Astrocyte (in vitro differentiated cells and primary cell): Measurements from ENCODE around the gene RELN. TPM values are rescaled to one million over a fixed set of nuclear protein-coding genes. Genes with fewer than 3 reads are reported as not detected.

Experiments
- DNase-seq: peaks from one replicate; pipeline ENCODE4 v3.0.0-alpha.2; 2010; ENCODE audit warnings: low read depth
- FAIRE-seq: peaks from 2 replicates; lab custom pipeline; 2011; peaks lifted over from hg19 to GRCh38; lab: Jason Lieb, UNC
- H2AFZ ChIP-seq: 2 replicates; pipeline ENCODE4 v1.6.0; 2012; ENCODE audit warnings: low read depth, low read length, inconsistent platforms
- H3K27ac ChIP-seq: 2 replicates; pipeline ENCODE4 v1.5.1; 2011; ENCODE audit warnings: low read depth, low read length, inconsistent platforms
- H3K27me3 ChIP-seq: 2 replicates; pipeline ENCODE4 v1.6.0; 2011; ENCODE audit warnings: low read length, inconsistent platforms; ENCODE audit not compliant: insufficient read depth
- H3K36me3 ChIP-seq: 2 replicates; pipeline ENCODE4 v1.5.1; 2011; ENCODE audit warnings: low read length, inconsistent platforms; ENCODE audit not compliant: insufficient read depth
- H3K4me1 ChIP-seq: 2 replicates; pipeline ENCODE4 v1.5.1; 2011; ENCODE audit warnings: low read length, inconsistent platforms; ENCODE audit not compliant: insufficient read depth
- H3K4me2 ChIP-seq: 2 replicates; pipeline ENCODE4 v1.6.0; 2012; ENCODE audit warnings: low read length, inconsistent platforms
- H3K4me3 ChIP-seq: 2 replicates; pipeline ENCODE4 v1.5.1; 2011; ENCODE audit warnings: low read depth, mild to moderate bottlenecking, low read length, inconsistent platforms; ENCODE audit not compliant: insufficient read depth
- H3K79me2 ChIP-seq: 2 replicates; pipeline ENCODE4 v1.6.0; 2012; ENCODE audit warnings: mild to moderate bottlenecking, low read length, inconsistent platforms; ENCODE audit not compliant: insufficient read depth
- H3K9ac ChIP-seq: 2 replicates; pipeline ENCODE4 v1.6.0; 2012; ENCODE audit warnings: mild to moderate bottlenecking, low read length, inconsistent platforms
- H3K9me3 ChIP-seq: 2 replicates; pipeline ENCODE4 v1.5.1; 2012; ENCODE audit warnings: low read depth, mild to moderate bottlenecking, low read length, inconsistent platforms; ENCODE audit not compliant: insufficient read depth
- H4K20me1 ChIP-seq: 2 replicates; pipeline ENCODE4 v1.6.0; 2012; ENCODE audit warnings: low read length, inconsistent platforms; ENCODE audit not compliant: insufficient read depth
- H3K27ac Mint-ChIP-seq: one replicate; pipeline ENCODE4 v1.8.0; 2021; ENCODE audit warnings: mild to moderate bottlenecking, mixed read lengths; ENCODE audit not compliant: unreplicated experiment
- H3K27me3 Mint-ChIP-seq: one replicate; pipeline ENCODE4 v1.8.0; 2021; ENCODE audit warnings: low read depth, mixed read lengths; ENCODE audit not compliant: unreplicated experiment
- H3K36me3 Mint-ChIP-seq: one replicate; pipeline ENCODE4 v1.8.0; 2021; ENCODE audit warnings: low read depth, mixed read lengths; ENCODE audit not compliant: unreplicated experiment
- H3K4me1 Mint-ChIP-seq: one replicate; pipeline ENCODE4 v1.8.0; 2021; ENCODE audit warnings: low read depth, mixed read lengths; ENCODE audit not compliant: unreplicated experiment
- H3K4me3 Mint-ChIP-seq: one replicate; pipeline ENCODE4 v1.8.0; 2021; ENCODE audit warnings: mild to moderate bottlenecking, moderate library complexity, mixed read lengths; ENCODE audit not compliant: unreplicated experiment
- H3K9me3 Mint-ChIP-seq: one replicate; pipeline ENCODE4 v1.8.0; 2021; ENCODE audit warnings: mild to moderate bottlenecking, mixed read lengths; ENCODE audit not compliant: unreplicated experiment
- CTCF ChIP-seq: IDR thresholded peaks from 2 replicates; pipeline ENCODE4 v1.5.1; 2011; ENCODE audit warnings: low read depth, mild to moderate bottlenecking, inconsistent platforms, low read length, moderate library complexity; ENCODE audit not compliant: insufficient read depth
- EZH2 ChIP-seq: IDR thresholded peaks from 2 replicates; pipeline ENCODE4 v1.6.1; 2012; ENCODE audit warnings: mild to moderate bottlenecking, low read length, inconsistent platforms; ENCODE audit not compliant: insufficient read depth
- total RNA-seq: library from RNA; stranded (reverse); gene quantifications from 2 replicates; pipeline ENCODE4 v1.2.1, GENCODE V29; 2021

RELN gene
- total RNA-seq, 1 donor from 2014 or later, result 0.98 TPM

GRCh38 chr7:103875718-103876117, 113.7 kb downstream of the RELN start:
- Histone ChIP-seq H3K4me3 (no peak overlapping the region), H3K4me2 (no peak overlapping the region), H3K79me2 (no peaks in the 10 kb centered on the region), H3K4me1 (no peaks in the 10 kb centered on the region), H3K9me3 (no peaks in the 10 kb centered on the region), H4K20me1 (no peaks in the 10 kb centered on the region), H3K27ac (no peak overlapping the region), H3K9ac (no peak overlapping the region), H3K27me3 (no peaks in the 10 kb centered on the region), H3K36me3 (no peaks in the 10 kb centered on the region), H2AFZ (no peak overlapping the region)
- FAIRE-seq, result no peak
- H3K36me3 Mint-ChIP-seq, result no peaks in the 10 kb centered on the region
- TF ChIP-seq EZH2 (no peak), CTCF (no peak)
- H3K4me3 Mint-ChIP-seq, result no peak overlapping the region
- DNase-seq, result no peak
- H3K4me1 Mint-ChIP-seq, result no peaks in the 10 kb centered on the region
- H3K27ac Mint-ChIP-seq, result no peak overlapping the region
- peaks cover 6% of the 10 kb centered on the region for H3K27me3 Mint-ChIP-seq
- H3K9me3 Mint-ChIP-seq, result peaks cover 2% of the 10 kb centered on the region

- Histone ChIP-seq H3K4me3 (no peak overlapping the region), H3K4me2 (no peak overlapping the region), H4K20me1 (no peaks in the 10 kb centered on the region), H2AFZ (no peak overlapping the region), H3K4me1 (no peaks in the 10 kb centered on the region), H3K27ac (no peak overlapping the region), H3K27me3 (no peaks in the 10 kb centered on the region), H3K9ac (no peak overlapping the region), H3K79me2 (no peaks in the 10 kb centered on the region), H3K9me3 (no peaks in the 10 kb centered on the region), H3K36me3 (no peaks in the 10 kb centered on the region)
- H3K36me3 Mint-ChIP-seq, result no peaks in the 10 kb centered on the region
- FAIRE-seq (no peak), DNase-seq (no peak)
- H3K27me3 Mint-ChIP-seq, result peaks cover 5% of the 10 kb centered on the region
- TF ChIP-seq EZH2 (no peak), CTCF (no peak)
- H3K9me3 Mint-ChIP-seq, result peaks cover 2% of the 10 kb centered on the region
- H3K4me3 Mint-ChIP-seq, result no peak overlapping the region
- no peak overlapping the region for H3K27ac Mint-ChIP-seq
- no peaks in the 10 kb centered on the region for H3K4me1 Mint-ChIP-seq
Observed at GRCh38 chr7:103871473-103871872, 118.0 kb downstream of the RELN start.

GRCh38 chr7:103870664-103871063, 118.8 kb downstream of the RELN start:
- H3K27me3 ChIP-seq, result no peaks in the 10 kb centered on the region
- no peak overlapping the region for H3K4me2 ChIP-seq
- FAIRE-seq, result no peak
- no peaks in the 10 kb centered on the region for H3K79me2 ChIP-seq
- no peak overlapping the region for H3K9ac ChIP-seq
- no peak overlapping the region for H3K4me3 ChIP-seq
- Mint-ChIP-seq H3K36me3 (no peaks in the 10 kb centered on the region), H3K4me1 (no peaks in the 10 kb centered on the region), H3K27ac (no peak overlapping the region), H3K27me3 (peaks cover 5% of the 10 kb centered on the region), H3K4me3 (no peak overlapping the region), H3K9me3 (peaks cover 2% of the 10 kb centered on the region)
- H3K36me3 ChIP-seq, result no peaks in the 10 kb centered on the region
- H2AFZ ChIP-seq, result no peak overlapping the region
- DNase-seq, result no peak
- no peaks in the 10 kb centered on the region for H3K4me1 ChIP-seq
- no peak overlapping the region for H3K27ac ChIP-seq
- no peaks in the 10 kb centered on the region for H3K9me3 ChIP-seq
- no peaks in the 10 kb centered on the region for H4K20me1 ChIP-seq
- no peak for TF ChIP-seq EZH2
- no peak for TF ChIP-seq CTCF
